ENCODE data around the gene ALOX12.
"Not testable (repeated sequence)": the region's sequence is repeated elsewhere in the genome, so short reads cannot be mapped to it uniquely, and the experiment has no call there.

Gene ALOX12

DNA sequence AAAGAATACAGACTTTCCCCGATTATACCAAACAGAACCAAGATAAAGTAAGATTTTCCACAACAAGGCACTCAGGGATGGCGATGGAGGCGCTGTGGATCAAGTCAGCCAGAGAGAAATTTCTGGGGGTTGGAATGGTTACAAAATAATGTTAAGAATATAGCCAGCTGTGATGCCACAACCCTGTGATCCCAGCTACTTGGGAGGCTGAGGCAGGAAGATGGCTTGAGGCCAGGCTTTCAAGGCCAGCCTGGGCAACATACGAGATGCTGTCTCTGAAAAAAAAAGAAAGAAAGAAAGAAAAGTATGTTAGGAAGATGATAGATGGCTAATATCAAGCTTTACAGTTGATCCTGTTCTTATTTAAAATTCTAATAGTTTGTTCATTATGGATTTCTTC lies 10.6 kb upstream of the ALOX12 start:
- no peak for TF ChIP-seq EZH2 (IDR thresholded peaks at IDR 0.05; ENCODE audit: borderline replicate concordance, low read length)
- no peak overlapping the region for H3K9ac ChIP-seq (ENCODE audit: low read length)
- H3K27me3 ChIP-seq (ENCODE audit: insufficient read depth, low read length) = no peaks in the 10 kb centered on the region
- H3K9me3 ChIP-seq (ENCODE audit: low read length) = no peaks in the 10 kb centered on the region
- H3K79me2 ChIP-seq (ENCODE audit: insufficient read depth, low read length) = no peaks in the 10 kb centered on the region
- no peaks in the 10 kb centered on the region for H3F3A ChIP-seq (ENCODE audit: insufficient read depth, low read length)
- H4K20me1 ChIP-seq (ENCODE audit: insufficient read depth, low read length) = no peaks in the 10 kb centered on the region
- H3K9me2 ChIP-seq (ENCODE audit: low read depth, low read length) = no peaks in the 10 kb centered on the region
- no peak overlapping the region for H3K4me2 ChIP-seq (ENCODE audit: low read length)
- H3K27ac ChIP-seq (ENCODE audit: low read depth, low read length, poor library complexity, severe bottlenecking) = no peak overlapping the region
- H2AFZ ChIP-seq (ENCODE audit: low read length) = no peak overlapping the region
- no peak overlapping the region for H3K4me3 ChIP-seq (ENCODE audit: low read depth, low read length, poor library complexity, severe bottlenecking)
- H3K36me3 ChIP-seq (ENCODE audit: insufficient read depth, low read length) = no peaks in the 10 kb centered on the region
- H3K4me1 ChIP-seq (ENCODE audit: insufficient read depth, low read length, severe bottlenecking) = no peaks in the 10 kb centered on the region

DNA sequence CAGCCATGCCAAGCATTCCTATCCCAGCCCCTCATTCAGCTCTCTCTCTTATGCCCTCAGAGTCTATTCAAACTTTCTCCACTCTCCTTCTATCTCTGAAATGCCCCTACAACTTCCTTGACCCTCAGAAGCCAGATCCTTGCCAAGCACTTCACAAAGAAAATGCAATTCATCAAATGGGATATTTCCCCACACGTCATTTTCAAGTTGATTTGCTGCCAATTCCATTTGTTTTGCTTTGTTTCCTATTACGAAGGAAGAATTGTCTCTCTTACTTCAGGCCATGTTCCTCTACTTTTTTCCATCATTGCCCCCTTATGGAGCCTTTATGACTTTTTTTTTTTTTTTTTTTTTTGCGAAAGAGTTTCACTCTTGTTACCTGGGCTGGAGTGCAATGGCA lies 9.2 kb upstream of the ALOX12 start:
- H3K4me2 ChIP-seq (ENCODE audit: low read length) = no peak overlapping the region

GRCh38 chr17:6989779-6990178 lies 6.1 kb upstream of the ALOX12 start:
- no peak overlapping the region for H2AFZ ChIP-seq (ENCODE audit: low read length)
- H3K9me2 ChIP-seq (ENCODE audit: low read depth, low read length) = no peaks in the 10 kb centered on the region
- no peak overlapping the region for H3K4me2 ChIP-seq (ENCODE audit: low read length)
- H3K9me3 ChIP-seq (ENCODE audit: low read length) = no peaks in the 10 kb centered on the region
- no peaks in the 10 kb centered on the region for H3K27me3 ChIP-seq (ENCODE audit: insufficient read depth, low read length)
- no peak overlapping the region for H3K27ac ChIP-seq (ENCODE audit: low read depth, low read length, poor library complexity, severe bottlenecking)
- no peak overlapping the region for H3K4me3 ChIP-seq (ENCODE audit: low read depth, low read length, poor library complexity, severe bottlenecking)
- no peak overlapping the region for H3K9ac ChIP-seq (ENCODE audit: low read length)
- H3K4me1 ChIP-seq (ENCODE audit: insufficient read depth, low read length, severe bottlenecking) = no peaks in the 10 kb centered on the region
- no peaks in the 10 kb centered on the region for H3F3A ChIP-seq (ENCODE audit: insufficient read depth, low read length)
- no peaks in the 10 kb centered on the region for H3K36me3 ChIP-seq (ENCODE audit: insufficient read depth, low read length)
- TF ChIP-seq EZH2 (IDR thresholded peaks at IDR 0.05; ENCODE audit: borderline replicate concordance, low read length) (no peak), CTCF (IDR thresholded peaks at IDR 0.05; ENCODE audit: low read length) (no peak)
- no peaks in the 10 kb centered on the region for H4K20me1 ChIP-seq (ENCODE audit: insufficient read depth, low read length)
- no peaks in the 10 kb centered on the region for H3K79me2 ChIP-seq (ENCODE audit: insufficient read depth, low read length)

More for the DNA sequence above, 9.2 kb upstream of the ALOX12 start:
- H3K36me3 ChIP-seq (ENCODE audit: insufficient read depth, low read length) = no peaks in the 10 kb centered on the region
- no peaks in the 10 kb centered on the region for H4K20me1 ChIP-seq (ENCODE audit: insufficient read depth, low read length)
- H3K4me3 ChIP-seq (ENCODE audit: low read depth, low read length, poor library complexity, severe bottlenecking) = no peak overlapping the region
- no peak overlapping the region for H3K9ac ChIP-seq (ENCODE audit: low read length)
- no peaks in the 10 kb centered on the region for H3K9me2 ChIP-seq (ENCODE audit: low read depth, low read length)
- H3K79me2 ChIP-seq (ENCODE audit: insufficient read depth, low read length) = no peaks in the 10 kb centered on the region
- no peak overlapping the region for H2AFZ ChIP-seq (ENCODE audit: low read length)
- H3F3A ChIP-seq (ENCODE audit: insufficient read depth, low read length) = no peaks in the 10 kb centered on the region
- no peaks in the 10 kb centered on the region for H3K4me1 ChIP-seq (ENCODE audit: insufficient read depth, low read length, severe bottlenecking)
- H3K27ac ChIP-seq (ENCODE audit: low read depth, low read length, poor library complexity, severe bottlenecking) = no peak overlapping the region
- TF ChIP-seq EZH2 (IDR thresholded peaks at IDR 0.05; ENCODE audit: borderline replicate concordance, low read length) (no peak), CTCF (IDR thresholded peaks at IDR 0.05; ENCODE audit: low read length) (no peak)
- no peaks in the 10 kb centered on the region for H3K9me3 ChIP-seq (ENCODE audit: low read length)
- no peaks in the 10 kb centered on the region for H3K27me3 ChIP-seq (ENCODE audit: insufficient read depth, low read length)

GRCh38 chr17:6993613-6994056 lies 2.2 kb upstream of the ALOX12 start:
- H2AFZ ChIP-seq (ENCODE audit: low read length); H4K20me1 ChIP-seq (ENCODE audit: insufficient read depth, low read length); H3K4me1 ChIP-seq (ENCODE audit: insufficient read depth, low read length, severe bottlenecking); H3K4me2 ChIP-seq (ENCODE audit: low read length); H3K9me3 ChIP-seq (ENCODE audit: low read length); H3K36me3 ChIP-seq (ENCODE audit: insufficient read depth, low read length); H3K9ac ChIP-seq (ENCODE audit: low read length); H3K27ac ChIP-seq (ENCODE audit: low read depth, low read length, poor library complexity, severe bottlenecking); H3F3A ChIP-seq (ENCODE audit: insufficient read depth, low read length); H3K79me2 ChIP-seq (ENCODE audit: insufficient read depth, low read length); H3K27me3 ChIP-seq (ENCODE audit: insufficient read depth, low read length); H3K9me2 ChIP-seq (ENCODE audit: low read depth, low read length); H3K4me3 ChIP-seq (ENCODE audit: low read depth, low read length, poor library complexity, severe bottlenecking): not testable (repeated sequence)

Measured in OCI-LY1 (cell line).